Measurements from ENCODE around the gene PLXNC1.

DNA sequence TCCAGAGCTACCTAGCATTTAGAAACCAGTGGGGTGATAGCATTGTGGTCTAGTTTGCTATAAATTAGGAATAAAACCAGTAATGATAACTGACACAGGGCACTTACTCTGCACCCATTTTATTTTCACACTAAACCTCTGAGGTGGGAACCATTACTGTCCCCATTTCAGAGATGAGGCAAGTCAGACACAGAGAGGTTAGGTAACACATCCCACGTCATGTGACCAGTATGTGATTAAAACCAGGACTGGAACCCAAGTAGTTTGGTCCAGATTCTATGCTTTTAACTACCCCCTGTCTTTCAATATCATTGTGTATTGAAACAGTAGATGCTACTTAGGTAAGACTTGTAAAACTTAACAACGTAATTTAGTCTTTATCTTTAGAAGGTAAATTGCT is 110.2 kb downstream of the PLXNC1 start:
- no peak for TF ChIP-seq ZFX (IDR thresholded peaks at IDR 0.05)
- TF ChIP-seq, protein P1, sequence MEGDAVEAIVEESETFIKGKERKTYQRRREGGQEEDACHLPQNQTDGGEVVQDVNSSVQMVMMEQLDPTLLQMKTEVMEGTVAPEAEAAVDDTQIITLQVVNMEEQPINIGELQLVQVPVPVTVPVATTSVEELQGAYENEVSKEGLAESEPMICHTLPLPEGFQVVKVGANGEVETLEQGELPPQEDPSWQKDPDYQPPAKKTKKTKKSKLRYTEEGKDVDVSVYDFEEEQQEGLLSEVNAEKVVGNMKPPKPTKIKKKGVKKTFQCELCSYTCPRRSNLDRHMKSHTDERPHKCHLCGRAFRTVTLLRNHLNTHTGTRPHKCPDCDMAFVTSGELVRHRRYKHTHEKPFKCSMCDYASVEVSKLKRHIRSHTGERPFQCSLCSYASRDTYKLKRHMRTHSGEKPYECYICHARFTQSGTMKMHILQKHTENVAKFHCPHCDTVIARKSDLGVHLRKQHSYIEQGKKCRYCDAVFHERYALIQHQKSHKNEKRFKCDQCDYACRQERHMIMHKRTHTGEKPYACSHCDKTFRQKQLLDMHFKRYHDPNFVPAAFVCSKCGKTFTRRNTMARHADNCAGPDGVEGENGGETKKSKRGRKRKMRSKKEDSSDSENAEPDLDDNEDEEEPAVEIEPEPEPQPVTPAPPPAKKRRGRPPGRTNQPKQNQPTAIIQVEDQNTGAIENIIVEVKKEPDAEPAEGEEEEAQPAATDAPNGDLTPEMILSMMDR (conservative IDR thresholded peaks at IDR 0.05) = no peak
